Thyroid gland (tissue), 4 donors: ENCODE data around the gene ITIH5.

Source experiments
- CTCF ChIP-seq, 6 experiments: fragments of 200-600 bp in 3 of 6; fragments of 450-650 bp in 3 of 6; sonication (generic) in 3 of 6; IDR thresholded peaks; one replicate each; pipeline ENCODE4 v1.5.1; 2016 to 2019; ENCODE audit warnings: antibody characterized with exemption in 6 of 6, mild to moderate bottlenecking in 2 of 6, inconsistent platforms in 1 of 6, moderate library complexity in 1 of 6
- POLR2A ChIP-seq, 2 donors: fragments of 450-650 bp; IDR thresholded peaks; one replicate each; pipeline ENCODE4 v1.6.1; 2017; ENCODE audit warnings: antibody characterized with exemption in 2 of 2, mild to moderate bottlenecking in 2 of 2, moderate library complexity in 1 of 2

GRCh38 chr10:7551950-7552716 is 114.6 kb downstream of the ITIH5 start:
- TF ChIP-seq CTCF (IDR thresholded peaks at IDR 0.05) (no peak), POLR2A (IDR thresholded peaks at IDR 0.05) (no peak)
